Vagina (tissue), 2 donors: Measurements from ENCODE around the gene SNRNP25. TPM values are rescaled to one million over a fixed set of nuclear protein-coding genes. Genes with fewer than 3 reads are reported as not detected.
A peak's percentile ranks its signal among the peaks of the same experiment; 100 is the strongest.

Source experiments
- DNase-seq, 2 donors: peaks; one replicate each; pipeline ENCODE4 v3.0.0-alpha.2; 2017; ENCODE audit errors: extremely low spot score in 2 of 2
- H3K27ac ChIP-seq: fragments of 200-600 bp; sonication (generic); one replicate; pipeline ENCODE4 v1.5.1; 2019
- H3K27me3 ChIP-seq: fragments of 200-600 bp; sonication (generic); one replicate; pipeline ENCODE4 v1.5.1; 2019
- H3K36me3 ChIP-seq, 2 donors: fragments of 200-600 bp; sonication (generic); one replicate each; pipeline ENCODE4 v1.5.1; 2017 to 2019
- H3K4me1 ChIP-seq: fragments of 200-600 bp; sonication (generic); one replicate; pipeline ENCODE4 v1.5.1; 2019
- H3K4me3 ChIP-seq, 2 donors: fragments of 200-600 bp; sonication (generic); 1 replicate in 1 of 2; 2 replicates in 1 of 2; pipeline ENCODE4 v1.5.1; 2016 to 2019
- H3K9me3 ChIP-seq: fragments of 200-600 bp; sonication (generic); one replicate; pipeline ENCODE4 v1.5.1; 2019
- POLR2A ChIP-seq, 2 donors: fragments of 450-650 bp; IDR thresholded peaks; one replicate each; pipeline ENCODE4 v1.6.1; 2017; ENCODE audit warnings: antibody characterized with exemption in 2 of 2, mild to moderate bottlenecking in 2 of 2, moderate library complexity in 2 of 2
- POLR2AphosphoS5 ChIP-seq, 2 donors: sonication (generic); formaldehyde crosslinking; IDR thresholded peaks; one replicate each; pipeline ENCODE4 v1.9.0; 2017; ENCODE audit warnings: antibody characterized with exemption in 2 of 2, mild to moderate bottlenecking in 2 of 2, low read depth in 1 of 2; ENCODE audit not compliant: insufficient read depth in 1 of 2
- intact Hi-C: fragments of 100-400 bp; cut with DNase I; formaldehyde crosslinking; loops from one replicate; pipeline ENCODE4 v1.15.1; 2023
- total RNA-seq: library from RNA; depleted of rRNA; stranded (reverse); fragments of >200 nt; gene quantifications from one replicate; pipeline ENCODE4 v1.2.3, GENCODE V29; 2016
- TF ChIP-seq, protein P1 (sequence below), 3 experiments: fragments of 450-650 bp in 2 of 3; fragments of 200-600 bp in 1 of 3; sonication (generic) in 1 of 3; IDR thresholded peaks; one replicate each; pipeline ENCODE4 v1.5.1; 2017 to 2019; ENCODE audit warnings: antibody characterized with exemption in 3 of 3, mild to moderate bottlenecking in 2 of 3, moderate library complexity in 2 of 3

Gene SNRNP25
- total RNA-seq, 1 donor from 2014 or later = 15.0 TPM

GRCh38 chr16:62968-63391, 9.4 kb downstream of the SNRNP25 start:
- TF ChIP-seq, protein P1, sequence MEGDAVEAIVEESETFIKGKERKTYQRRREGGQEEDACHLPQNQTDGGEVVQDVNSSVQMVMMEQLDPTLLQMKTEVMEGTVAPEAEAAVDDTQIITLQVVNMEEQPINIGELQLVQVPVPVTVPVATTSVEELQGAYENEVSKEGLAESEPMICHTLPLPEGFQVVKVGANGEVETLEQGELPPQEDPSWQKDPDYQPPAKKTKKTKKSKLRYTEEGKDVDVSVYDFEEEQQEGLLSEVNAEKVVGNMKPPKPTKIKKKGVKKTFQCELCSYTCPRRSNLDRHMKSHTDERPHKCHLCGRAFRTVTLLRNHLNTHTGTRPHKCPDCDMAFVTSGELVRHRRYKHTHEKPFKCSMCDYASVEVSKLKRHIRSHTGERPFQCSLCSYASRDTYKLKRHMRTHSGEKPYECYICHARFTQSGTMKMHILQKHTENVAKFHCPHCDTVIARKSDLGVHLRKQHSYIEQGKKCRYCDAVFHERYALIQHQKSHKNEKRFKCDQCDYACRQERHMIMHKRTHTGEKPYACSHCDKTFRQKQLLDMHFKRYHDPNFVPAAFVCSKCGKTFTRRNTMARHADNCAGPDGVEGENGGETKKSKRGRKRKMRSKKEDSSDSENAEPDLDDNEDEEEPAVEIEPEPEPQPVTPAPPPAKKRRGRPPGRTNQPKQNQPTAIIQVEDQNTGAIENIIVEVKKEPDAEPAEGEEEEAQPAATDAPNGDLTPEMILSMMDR (IDR thresholded peaks at IDR 0.05) = no peak
- no peak for TF ChIP-seq POLR2AphosphoS5 (IDR thresholded peaks at IDR 0.05; ENCODE audit: insufficient read depth in 1 of 2, low read depth in 1 of 2)
- no peak for DNase-seq
- intact Hi-C loops = no loop called here
- Histone ChIP-seq H3K27me3 (no peaks in the 10 kb centered on the region), H3K27ac (no peak overlapping the region), H3K4me3 (no peak overlapping the region), H3K4me1 (peaks cover 28% of the 10 kb centered on the region), H3K36me3 (peaks cover 0 to 68% of the 10 kb centered on the region in 2 donors), H3K9me3 (no peaks in the 10 kb centered on the region)

- H3K27me3 ChIP-seq = no peaks in the 10 kb centered on the region
- peaks cover 32% of the 10 kb centered on the region for H3K4me1 ChIP-seq
- H3K27ac ChIP-seq = no peak overlapping the region
- TF ChIP-seq, protein P1 (IDR thresholded peaks at IDR 0.05) = no peak
- no peak for TF ChIP-seq POLR2A (IDR thresholded peaks at IDR 0.05)
- TF ChIP-seq POLR2AphosphoS5 (IDR thresholded peaks at IDR 0.05; ENCODE audit: insufficient read depth in 1 of 2, low read depth in 1 of 2) = no peak
- no peak for DNase-seq
- intact Hi-C loops = no loop called here
- no peaks in the 10 kb centered on the region for H3K9me3 ChIP-seq
- H3K4me3 ChIP-seq = no peak overlapping the region
- peaks cover 0 to 64% of the 10 kb centered on the region in 2 donors for H3K36me3 ChIP-seq
Observed at GRCh38 chr16:63466-63865, 9.8 kb downstream of the SNRNP25 start.

DNA sequence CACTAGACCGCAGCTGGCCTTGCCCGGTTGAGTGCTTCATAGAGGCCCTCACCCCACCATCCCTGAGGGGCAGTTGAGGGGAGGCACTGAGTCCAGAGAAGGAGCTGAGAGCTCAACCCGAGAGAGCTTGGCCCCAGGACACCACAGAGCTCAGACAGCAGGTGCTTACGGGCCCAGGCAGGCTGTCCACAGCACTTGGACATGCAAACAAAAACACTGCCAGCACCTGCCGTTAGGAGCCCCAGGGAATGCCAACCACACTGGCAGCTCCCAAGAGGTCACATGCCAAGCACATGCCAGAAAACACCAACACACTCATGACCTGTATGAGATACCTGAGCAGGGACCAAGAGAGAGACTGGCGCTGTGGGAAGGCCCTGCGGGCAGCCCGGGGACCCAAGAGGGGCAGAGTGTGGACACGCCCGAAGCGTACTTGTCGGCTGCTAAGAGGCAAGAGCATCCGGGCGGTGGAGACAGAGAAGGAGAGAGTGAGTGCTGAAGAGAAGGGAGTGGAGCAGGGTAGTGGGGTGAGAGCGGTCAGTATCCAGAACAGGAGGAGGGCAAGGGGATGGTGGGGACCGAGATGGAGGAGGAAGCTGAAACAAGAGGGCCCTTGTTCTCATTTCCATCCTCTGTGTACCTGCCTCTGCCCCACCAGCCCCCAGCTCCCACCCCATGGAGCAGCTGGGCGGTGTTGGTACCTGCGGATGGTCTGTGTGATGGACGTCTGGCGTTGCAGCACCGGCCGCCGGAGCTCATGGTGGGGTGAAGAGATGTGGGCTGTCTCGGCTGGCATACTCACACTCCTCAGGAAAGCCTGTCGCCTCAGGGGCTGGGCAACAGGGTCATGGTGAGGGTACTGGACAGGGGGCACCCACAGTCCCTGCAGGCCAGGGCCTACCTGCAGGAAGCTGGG, 10.6 kb downstream of the SNRNP25 start:
- Histone ChIP-seq H3K4me1 (peaks cover 40% of the 10 kb centered on the region), H3K9me3 (no peaks in the 10 kb centered on the region), H3K27ac (no peak overlapping the region), H3K27me3 (no peaks in the 10 kb centered on the region), H3K4me3 (no peak overlapping the region), H3K36me3 (peaks cover 0 to 56% of the 10 kb centered on the region in 2 donors)
- no peak for DNase-seq
- TF ChIP-seq POLR2A (IDR thresholded peaks at IDR 0.05) = no peak
- TF ChIP-seq, protein P1 (IDR thresholded peaks at IDR 0.05) = no peak
- no peak for TF ChIP-seq POLR2AphosphoS5 (IDR thresholded peaks at IDR 0.05; ENCODE audit: insufficient read depth in 1 of 2, low read depth in 1 of 2)
- intact Hi-C loops = loop anchor here (2.0 kb wide), 1 partner anchor 33 kb away; no protein-coding TSS in a partner anchor

DNA sequence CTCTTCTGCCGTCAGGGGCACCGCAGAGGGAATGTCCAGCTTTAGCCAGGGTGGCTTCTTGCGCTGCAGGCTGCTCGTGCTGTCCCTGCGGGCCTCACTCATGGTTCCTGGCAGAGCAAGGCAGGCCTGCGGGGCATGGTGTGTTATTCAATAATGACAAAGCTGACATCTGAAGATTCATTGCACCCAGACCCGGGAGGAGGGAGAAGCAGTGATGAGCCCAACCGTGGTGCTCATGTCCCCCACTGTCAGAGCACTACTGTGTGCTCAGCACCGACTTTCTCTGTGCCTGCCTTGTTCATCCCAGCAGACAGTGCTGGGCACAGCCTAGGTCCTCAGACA, 11.3 kb downstream of the SNRNP25 start:
- DNase-seq = no peak
- intact Hi-C loops = loop anchor here (2.0 kb wide), 1 partner anchor 32 kb away; no protein-coding TSS in a partner anchor
- TF ChIP-seq POLR2A (IDR thresholded peaks at IDR 0.05) (no peak), POLR2AphosphoS5 (IDR thresholded peaks at IDR 0.05; ENCODE audit: insufficient read depth in 1 of 2, low read depth in 1 of 2) (no peak)
- TF ChIP-seq, protein P1 (IDR thresholded peaks at IDR 0.05) = no peak
- no peaks in the 10 kb centered on the region for H3K9me3 ChIP-seq
- H3K4me1 ChIP-seq = peaks cover 47% of the 10 kb centered on the region
- peaks cover 0 to 49% of the 10 kb centered on the region in 2 donors for H3K36me3 ChIP-seq
- H3K27ac ChIP-seq = no peak overlapping the region
- no peaks in the 10 kb centered on the region for H3K27me3 ChIP-seq
- H3K4me3 ChIP-seq = no peak overlapping the region

DNA sequence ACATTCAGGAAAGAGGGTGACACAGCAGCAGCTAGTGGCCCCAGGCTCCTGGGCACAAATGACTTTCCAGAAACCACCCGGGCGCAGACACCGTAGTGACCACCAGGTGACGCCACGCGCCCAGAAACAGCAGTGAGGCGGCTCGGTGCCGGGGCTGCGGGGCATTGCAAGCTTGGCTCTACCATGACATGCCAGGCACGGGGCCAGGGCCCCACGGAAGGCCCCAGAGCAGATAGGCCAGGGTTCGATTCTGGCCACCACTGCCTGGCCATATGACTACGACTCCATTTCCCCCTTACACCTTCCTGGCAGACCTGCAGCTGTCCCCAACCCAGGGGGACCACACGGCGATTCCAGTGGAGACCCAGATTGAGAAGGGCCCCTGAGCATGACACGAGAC, 12.1 kb downstream of the SNRNP25 start:
- peaks cover 55% of the 10 kb centered on the region for H3K4me1 ChIP-seq
- no peak for TF ChIP-seq POLR2A (IDR thresholded peaks at IDR 0.05)
- TF ChIP-seq POLR2AphosphoS5 (IDR thresholded peaks at IDR 0.05; ENCODE audit: insufficient read depth in 1 of 2, low read depth in 1 of 2) = peak; percentile 24 to 28
- TF ChIP-seq, protein P1 (IDR thresholded peaks at IDR 0.05) = peak; percentile 92 to 96 (median 96)
- H3K9me3 ChIP-seq = no peaks in the 10 kb centered on the region
- H3K4me3 ChIP-seq = no peak overlapping the region
- H3K36me3 ChIP-seq = peaks cover 0 to 41% of the 10 kb centered on the region in 2 donors
- no peaks in the 10 kb centered on the region for H3K27me3 ChIP-seq
- intact Hi-C loops = loop anchor here (2.0 kb wide), 1 partner anchor 31 kb away; no protein-coding TSS in a partner anchor
- H3K27ac ChIP-seq = peak overlapping the region; percentile 25
- no peak for DNase-seq
